Activated CD4-positive, alpha-beta memory T cell treated with anti-CD3 and anti-CD28 coated beads, Interleukin-2, amount 10 ng/mL, durations not matched to agents 7 days and 5 days (primary cell): Measurements from ENCODE around the gene CLIC6. TPM values are rescaled to one million over a fixed set of nuclear protein-coding genes. Genes with fewer than 3 reads are reported as not detected.
"Not testable (repeated sequence)": the region's sequence is repeated elsewhere in the genome, so short reads cannot be mapped to it uniquely, and the experiment has no call there.

Experiments
- CTCF ChIA-PET: fragments of 350-600 bp; sonication (Branson Sonifier 250); formaldehyde crosslinking; loops from one replicate; lab custom pipeline; 2021; ENCODE audit warnings: antibody characterized with exemption, inconsistent platforms; lab: Charles Lee
- POLR2A ChIA-PET: fragments of 350-600 bp; sonication (Branson Sonifier 250); formaldehyde crosslinking; loops from one replicate; lab custom pipeline; 2021; ENCODE audit warnings: antibody characterized with exemption; lab: Charles Lee
- DNase-seq: peaks from one replicate; pipeline ENCODE4 v3.0.0-alpha.2; 2020
- H3K27ac Mint-ChIP-seq: one replicate; pipeline ENCODE4 v1.8.0; 2021; ENCODE audit warnings: mild to moderate bottlenecking, mixed read lengths
- H3K27me3 Mint-ChIP-seq: one replicate; pipeline ENCODE4 v1.8.0; 2021; ENCODE audit warnings: mixed read lengths
- H3K36me3 Mint-ChIP-seq: one replicate; pipeline ENCODE4 v1.8.0; 2021; ENCODE audit warnings: low read depth, mixed read lengths
- H3K4me1 Mint-ChIP-seq: one replicate; pipeline ENCODE4 v1.8.0; 2021; ENCODE audit warnings: mixed read lengths
- H3K4me3 Mint-ChIP-seq: one replicate; pipeline ENCODE4 v1.8.0; 2021; ENCODE audit warnings: mild to moderate bottlenecking, mixed read lengths
- H3K9me3 Mint-ChIP-seq: one replicate; pipeline ENCODE4 v1.8.0; 2021; ENCODE audit warnings: mixed read lengths
- total RNA-seq, 2 experiments: library from RNA; stranded (reverse); gene quantifications; one replicate each; pipeline ENCODE4 v1.2.3, GENCODE V29; 2021

CLIC6 gene
- total RNA-seq, 2 experiments from 2014 or later: 0.08 TPM; not detected in 1

- Mint-ChIP-seq H3K4me1 (peaks cover 9% of the 10 kb centered on the region), H3K27me3 (peaks cover 71% of the 10 kb centered on the region), H3K4me3 (peak overlapping the region; percentile 4), H3K27ac (no peak overlapping the region), H3K9me3 (no peaks in the 10 kb centered on the region), H3K36me3 (no peaks in the 10 kb centered on the region)
- ChIA-PET POLR2A (no interaction called here), CTCF (no interaction called here)
- no peak for DNase-seq
Measured at GRCh38 chr21:34669149-34669879, 520 bp downstream of the CLIC6 start.

DNA sequence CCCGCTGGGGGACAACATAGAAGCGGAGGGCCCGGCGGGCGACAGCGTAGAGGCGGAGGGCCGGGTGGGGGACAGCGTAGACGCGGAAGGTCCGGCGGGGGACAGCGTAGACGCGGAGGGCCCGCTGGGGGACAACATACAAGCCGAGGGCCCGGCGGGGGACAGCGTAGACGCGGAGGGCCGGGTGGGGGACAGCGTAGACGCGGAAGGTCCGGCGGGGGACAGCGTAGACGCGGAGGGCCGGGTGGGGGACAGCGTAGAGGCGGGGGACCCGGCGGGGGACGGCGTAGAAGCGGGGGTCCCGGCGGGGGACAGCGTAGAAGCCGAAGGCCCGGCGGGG, 1.1 kb downstream of the CLIC6 start:
- Mint-ChIP-seq H3K27me3 (peaks cover 73% of the 10 kb centered on the region), H3K4me3 (peak overlapping the region; percentile 4)
- H3K4me1 Mint-ChIP-seq, CTCF ChIA-PET, DNase-seq, POLR2A ChIA-PET, H3K36me3 Mint-ChIP-seq, H3K9me3 Mint-ChIP-seq, H3K27ac Mint-ChIP-seq: not testable (repeated sequence)

DNA sequence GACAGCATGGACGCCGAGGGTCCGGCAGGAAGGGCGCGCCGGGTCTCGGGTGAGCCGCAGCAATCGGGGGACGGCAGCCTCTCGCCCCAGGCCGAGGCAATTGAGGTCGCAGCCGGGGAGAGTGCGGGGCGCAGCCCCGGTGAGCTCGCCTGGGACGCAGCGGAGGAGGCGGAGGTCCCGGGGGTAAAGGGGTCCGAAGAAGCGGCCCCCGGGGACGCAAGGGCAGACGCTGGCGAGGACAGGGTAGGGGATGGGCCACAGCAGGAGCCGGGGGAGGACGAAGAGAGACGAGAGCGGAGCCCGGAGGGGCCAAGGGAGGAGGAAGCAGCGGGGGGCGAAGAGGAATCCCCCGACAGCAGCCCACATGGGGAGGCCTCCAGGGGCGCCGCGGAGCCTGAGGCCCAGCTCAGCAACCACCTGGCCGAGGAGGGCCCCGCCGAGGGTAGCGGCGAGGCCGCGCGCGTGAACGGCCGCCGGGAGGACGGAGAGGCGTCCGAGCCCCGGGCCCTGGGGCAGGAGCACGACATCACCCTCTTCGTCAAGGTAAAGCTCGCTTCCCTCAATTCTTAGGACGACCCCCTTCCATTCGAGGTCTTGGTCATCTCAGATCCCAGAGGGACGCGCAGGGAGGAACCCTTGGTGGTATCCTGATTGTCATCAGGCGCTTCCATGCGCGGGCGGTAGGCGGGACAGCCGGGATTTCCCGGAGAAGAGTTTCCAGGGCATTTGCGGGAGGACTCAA, 1.6 kb downstream of the CLIC6 start:
- DNase-seq: no peak
- no peaks in the 10 kb centered on the region for H3K36me3 Mint-ChIP-seq
- ChIA-PET POLR2A (no interaction called here), CTCF (no interaction called here)
- H3K27me3 Mint-ChIP-seq: peaks cover 69% of the 10 kb centered on the region
- no peak overlapping the region for H3K4me3 Mint-ChIP-seq
- H3K9me3 Mint-ChIP-seq: no peaks in the 10 kb centered on the region
- H3K27ac Mint-ChIP-seq: no peak overlapping the region
- peaks cover 9% of the 10 kb centered on the region for H3K4me1 Mint-ChIP-seq

DNA sequence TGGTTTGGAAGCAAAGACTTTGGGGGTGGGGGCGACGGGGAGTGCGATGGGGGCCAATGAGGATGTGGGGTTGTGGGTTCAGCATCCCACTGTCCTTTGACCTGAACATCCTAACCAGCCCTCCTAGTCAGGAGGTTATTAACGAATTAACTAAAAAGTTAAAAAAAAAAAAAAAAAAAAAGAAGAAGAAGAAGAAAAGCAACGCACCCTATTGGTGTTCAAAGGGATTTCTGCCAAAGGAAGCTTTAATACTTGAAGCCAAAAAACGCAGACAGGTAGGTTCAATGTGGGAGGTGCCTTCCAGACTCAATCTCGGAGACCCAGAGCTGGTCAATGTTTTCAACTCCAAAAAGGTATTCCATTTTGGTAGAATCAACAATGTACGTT, 2.2 kb downstream of the CLIC6 start:
- peaks cover 66% of the 10 kb centered on the region for H3K27me3 Mint-ChIP-seq
- ChIA-PET CTCF (interaction anchor here (0.7 kb wide), 1 partner anchor 23 kb away, joined by 5 read pairs; no protein-coding TSS in a partner anchor), POLR2A (no interaction called here)
- no peaks in the 10 kb centered on the region for H3K9me3 Mint-ChIP-seq
- H3K27ac Mint-ChIP-seq: no peak overlapping the region
- no peak for DNase-seq
- no peak overlapping the region for H3K4me3 Mint-ChIP-seq
- peaks cover 9% of the 10 kb centered on the region for H3K4me1 Mint-ChIP-seq
- H3K36me3 Mint-ChIP-seq: no peaks in the 10 kb centered on the region

- H3K27me3 Mint-ChIP-seq: peaks cover 68% of the 10 kb centered on the region
- ChIA-PET CTCF (interaction anchor here (0.7 kb wide), 1 partner anchor 23 kb away, joined by 5 read pairs; no protein-coding TSS in a partner anchor), POLR2A (no interaction called here)
Measured at GRCh38 chr21:34671462-34671861, 2.7 kb downstream of the CLIC6 start.

GRCh38 chr21:34671891-34672290, 3.1 kb downstream of the CLIC6 start:
- no peaks in the 10 kb centered on the region for H3K9me3 Mint-ChIP-seq
- no peak overlapping the region for H3K4me3 Mint-ChIP-seq
- H3K4me1 Mint-ChIP-seq: peaks cover 9% of the 10 kb centered on the region
- ChIA-PET CTCF (no interaction called here), POLR2A (no interaction called here)
- peaks cover 68% of the 10 kb centered on the region for H3K27me3 Mint-ChIP-seq
- H3K36me3 Mint-ChIP-seq: no peaks in the 10 kb centered on the region
- DNase-seq: no peak
- H3K27ac Mint-ChIP-seq: no peak overlapping the region

More at GRCh38 chr21:34671462-34671861, 2.7 kb downstream of the CLIC6 start:
- no peak for DNase-seq
- no peak overlapping the region for H3K4me3 Mint-ChIP-seq
- H3K4me1 Mint-ChIP-seq: peaks cover 9% of the 10 kb centered on the region
- H3K9me3 Mint-ChIP-seq: no peaks in the 10 kb centered on the region
- H3K27ac Mint-ChIP-seq: no peak overlapping the region
- H3K36me3 Mint-ChIP-seq: no peaks in the 10 kb centered on the region

GRCh38 chr21:34673006-34673405, 4.2 kb downstream of the CLIC6 start:
- no peaks in the 10 kb centered on the region for H3K36me3 Mint-ChIP-seq
- ChIA-PET CTCF (no interaction called here), POLR2A (interaction anchor here (0.6 kb wide), 2 partner anchors 375 to 758 kb away, joined by 3 to 4 read pairs; no protein-coding TSS in a partner anchor)
- H3K9me3 Mint-ChIP-seq: no peaks in the 10 kb centered on the region
- peaks cover 9% of the 10 kb centered on the region for H3K4me1 Mint-ChIP-seq
- peaks cover 62% of the 10 kb centered on the region for H3K27me3 Mint-ChIP-seq
- no peak overlapping the region for H3K27ac Mint-ChIP-seq
- H3K4me3 Mint-ChIP-seq: no peak overlapping the region
- no peak for DNase-seq

DNA sequence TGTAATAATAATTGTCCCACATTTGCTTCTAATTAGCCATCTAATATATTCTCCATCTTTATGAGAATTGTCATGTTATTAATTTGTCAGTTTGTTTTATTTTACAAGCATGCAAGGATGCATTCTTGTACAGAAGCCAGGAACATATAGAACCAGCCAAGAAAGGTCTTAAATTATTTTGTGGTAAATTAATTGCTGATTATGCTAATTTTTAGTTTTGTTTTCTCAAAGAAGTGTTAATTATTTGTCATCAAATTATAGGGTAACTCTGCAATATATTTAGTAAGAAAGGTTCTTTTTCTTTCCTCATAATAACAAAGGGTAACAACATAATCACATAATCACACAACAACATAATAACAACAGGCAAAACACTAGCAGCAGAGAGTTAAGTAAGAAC, 5.7 kb downstream of the CLIC6 start:
- ChIA-PET CTCF (interaction anchor here (0.7 kb wide), 1 partner anchor 150 kb away, joined by 3 read pairs; no protein-coding TSS in a partner anchor), POLR2A (no interaction called here)
- Mint-ChIP-seq H3K4me1 (peaks cover 5% of the 10 kb centered on the region), H3K27ac (no peak overlapping the region), H3K27me3 (peaks cover 55% of the 10 kb centered on the region), H3K4me3 (no peak overlapping the region), H3K9me3 (peaks cover 4% of the 10 kb centered on the region), H3K36me3 (no peaks in the 10 kb centered on the region)
- DNase-seq: no peak

DNA sequence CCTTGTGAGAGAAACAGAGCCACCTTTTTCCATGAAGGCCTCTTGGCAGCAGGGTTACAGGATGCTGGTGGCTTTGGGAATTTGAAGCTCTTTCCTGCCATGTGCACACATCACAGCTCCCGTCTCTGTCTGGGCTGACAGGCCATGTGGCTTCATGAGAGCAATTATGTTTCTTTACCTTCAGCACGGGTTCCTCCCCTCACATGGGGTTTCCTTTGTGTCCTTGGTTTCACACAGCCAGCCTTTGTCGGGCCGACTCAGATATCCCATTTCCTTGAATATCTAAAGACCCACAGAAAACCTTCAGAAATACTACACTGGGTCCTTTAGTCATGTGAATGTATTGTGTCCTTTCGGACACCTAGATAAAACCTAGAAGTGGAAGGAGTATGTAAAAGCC, 7.1 kb downstream of the CLIC6 start:
- peaks cover 54% of the 10 kb centered on the region for H3K27me3 Mint-ChIP-seq
- POLR2A ChIA-PET: no interaction called here

DNA sequence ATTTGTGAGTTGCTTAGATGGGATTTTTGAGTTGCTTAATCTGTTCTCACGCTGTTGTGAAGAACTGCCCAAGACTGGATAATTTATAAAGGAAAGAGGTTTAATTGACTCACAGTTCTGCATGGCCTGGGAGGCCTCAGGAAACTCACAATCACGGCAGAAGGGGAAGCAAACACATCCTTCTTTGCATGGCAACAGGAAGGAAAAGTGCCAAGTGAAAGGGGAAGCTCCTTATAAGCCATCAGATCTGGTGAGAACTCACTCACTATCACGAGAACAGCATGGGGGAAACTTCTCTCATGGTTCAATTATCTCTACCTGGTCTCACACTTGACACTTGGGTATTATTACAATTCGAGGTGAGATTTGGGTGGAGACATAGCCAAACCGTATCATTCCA, 10.3 kb downstream of the CLIC6 start:
- ChIA-PET CTCF (no interaction called here), POLR2A (no interaction called here)
- peaks cover 37% of the 10 kb centered on the region for H3K27me3 Mint-ChIP-seq
- no peaks in the 10 kb centered on the region for H3K4me1 Mint-ChIP-seq
- H3K27ac Mint-ChIP-seq: no peak overlapping the region
- no peaks in the 10 kb centered on the region for H3K36me3 Mint-ChIP-seq
- no peak overlapping the region for H3K4me3 Mint-ChIP-seq
- DNase-seq: no peak
- peaks cover 19% of the 10 kb centered on the region for H3K9me3 Mint-ChIP-seq

More for the DNA sequence above, 7.1 kb downstream of the CLIC6 start:
- Mint-ChIP-seq H3K4me1 (peaks cover 2% of the 10 kb centered on the region), H3K4me3 (no peak overlapping the region), H3K36me3 (no peaks in the 10 kb centered on the region), H3K27ac (no peak overlapping the region), H3K9me3 (peaks cover 10% of the 10 kb centered on the region)
- no peak for DNase-seq
- CTCF ChIA-PET: no interaction called here

GRCh38 chr21:34684174-34684876, 15.5 kb downstream of the CLIC6 start:
- H3K4me1 Mint-ChIP-seq: no peaks in the 10 kb centered on the region
- ChIA-PET CTCF (no interaction called here), POLR2A (no interaction called here)
- DNase-seq: no peak
- H3K4me3 Mint-ChIP-seq: no peak overlapping the region
- H3K27ac Mint-ChIP-seq: no peak overlapping the region
- no peaks in the 10 kb centered on the region for H3K36me3 Mint-ChIP-seq
- H3K9me3 Mint-ChIP-seq: peaks cover 15% of the 10 kb centered on the region
- H3K27me3 Mint-ChIP-seq: peaks cover 22% of the 10 kb centered on the region

DNA sequence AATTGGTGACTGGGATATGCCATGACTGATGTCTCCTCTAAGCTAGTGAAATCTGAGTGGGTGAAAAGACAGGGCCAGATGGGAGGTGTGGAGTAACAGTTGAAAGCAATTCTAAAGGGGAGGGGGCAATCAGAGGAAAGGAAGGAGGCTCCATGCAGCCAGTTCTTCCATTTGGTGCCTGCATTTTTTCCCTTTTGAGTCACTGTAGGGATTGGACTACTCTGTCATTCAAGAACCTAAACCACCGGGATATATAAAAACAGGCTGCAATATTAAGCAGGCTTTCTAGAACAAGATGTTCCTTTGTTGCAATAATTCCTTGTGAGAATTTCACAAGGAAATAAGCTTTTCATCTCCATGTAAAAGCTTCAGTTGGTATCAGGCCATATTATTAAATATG, 18.3 kb downstream of the CLIC6 start:
- no peak for DNase-seq
- no peak overlapping the region for H3K27ac Mint-ChIP-seq
- H3K27me3 Mint-ChIP-seq: peaks cover 24% of the 10 kb centered on the region
- CTCF ChIA-PET: interaction anchor here (0.6 kb wide), 1 partner anchor 968 kb away, joined by 5 read pairs; no protein-coding TSS in a partner anchor
- no peak overlapping the region for H3K4me3 Mint-ChIP-seq
- POLR2A ChIA-PET: interaction anchor here (1.2 kb wide), 1 partner anchor 269 kb away, joined by 3 read pairs; no protein-coding TSS in a partner anchor
- no peaks in the 10 kb centered on the region for H3K36me3 Mint-ChIP-seq
- H3K4me1 Mint-ChIP-seq: no peaks in the 10 kb centered on the region
- peaks cover 1% of the 10 kb centered on the region for H3K9me3 Mint-ChIP-seq

DNA sequence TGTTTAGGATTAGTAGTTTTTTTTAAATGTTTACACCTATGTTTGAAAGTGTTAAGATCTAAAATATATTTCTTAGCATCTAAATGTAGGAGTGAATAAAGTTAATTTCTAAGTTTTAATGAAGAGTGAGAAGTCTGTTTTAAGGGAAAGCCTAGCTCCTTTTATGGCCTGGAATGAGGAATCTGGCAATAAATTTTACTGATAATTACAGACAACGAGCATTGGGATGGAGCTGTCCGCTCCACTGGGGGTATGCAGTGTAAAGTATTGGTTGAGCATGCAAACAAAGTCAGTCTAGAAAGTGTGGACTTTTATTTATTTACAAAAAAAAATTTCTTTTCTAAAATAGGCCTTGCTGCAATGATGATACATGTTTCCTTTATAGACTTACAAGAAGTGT, 19.0 kb downstream of the CLIC6 start:
- DNase-seq: no peak
- Mint-ChIP-seq H3K27me3 (peaks cover 28% of the 10 kb centered on the region), H3K9me3 (no peaks in the 10 kb centered on the region), H3K4me3 (no peak overlapping the region), H3K36me3 (no peaks in the 10 kb centered on the region), H3K4me1 (no peaks in the 10 kb centered on the region), H3K27ac (no peak overlapping the region)
- ChIA-PET CTCF (interaction anchor here (0.6 to 1.3 kb wide), 2 partner anchors 39 to 968 kb away, joined by 4 to 5 read pairs; no protein-coding TSS in a partner anchor), POLR2A (interaction anchor here (1.2 kb wide), 1 partner anchor 268 kb away, joined by 3 read pairs; no protein-coding TSS in a partner anchor)
